ENCODE data around the gene PFKFB2.
A peak's percentile ranks its signal among the peaks of the same experiment; 100 is the strongest.

Gene PFKFB2

DNA sequence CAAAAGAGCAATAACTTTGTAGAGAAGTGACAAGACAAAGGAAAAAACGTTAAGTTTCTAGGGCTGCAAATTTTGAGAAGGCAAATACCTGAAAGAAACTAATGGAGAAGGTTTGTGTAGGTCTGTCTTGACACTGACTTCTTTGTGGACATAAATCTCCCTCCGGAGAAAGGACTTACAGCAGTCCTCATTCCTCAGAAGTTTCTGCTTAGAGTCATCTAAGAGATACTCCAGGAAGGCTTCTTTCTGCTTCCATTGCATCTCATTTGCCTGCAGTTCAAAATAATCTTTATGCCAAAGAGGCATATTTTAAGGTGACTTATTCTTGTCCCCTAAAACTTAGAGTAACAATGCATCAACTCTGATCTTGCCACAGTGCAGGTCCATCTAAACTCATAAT is 31.2 kb downstream of the PFKFB2 start:
- ATAC-seq (replicated peaks) (no peak), DNase-seq (no peak)
- Mint-ChIP-seq H3K27ac (no peak overlapping the region), H3K9me3 (no peaks in the 10 kb centered on the region), H3K27me3 (peaks cover 37 to 51% of the 10 kb centered on the region in 2 donors), H3K4me3 (no peak overlapping the region), H3K36me3 (ENCODE audit: insufficient read depth) (no peaks in the 10 kb centered on the region), H3K4me1 (ENCODE audit: low read depth in 2 of 2) (no peaks in the 10 kb centered on the region)

DNA sequence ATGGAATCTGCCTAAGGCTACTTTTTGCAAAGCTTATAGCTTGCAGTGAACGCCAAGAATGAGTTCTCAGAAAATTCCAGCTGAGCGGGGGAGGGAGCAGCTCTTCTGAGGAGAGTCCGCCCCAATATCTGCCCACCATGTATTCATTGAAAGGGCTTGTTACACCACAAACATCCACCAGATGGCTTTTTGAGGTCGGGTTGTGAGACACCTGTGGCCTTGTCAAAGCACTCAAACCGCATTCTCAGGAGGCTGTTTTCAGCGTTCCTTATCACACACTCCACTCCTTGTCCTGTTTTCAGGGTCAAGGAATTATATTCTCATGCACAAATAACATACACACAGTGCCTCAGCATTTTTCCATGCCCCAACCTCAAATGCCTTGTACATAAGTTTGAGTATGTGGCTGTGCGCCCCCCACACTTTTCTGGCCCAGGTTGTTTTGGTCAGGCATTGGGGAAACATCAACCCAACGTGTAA is 31.7 kb downstream of the PFKFB2 start:
- peak; percentile 79 for ATAC-seq (replicated peaks)
- Mint-ChIP-seq H3K36me3 (ENCODE audit: insufficient read depth) (no peaks in the 10 kb centered on the region), H3K4me1 (ENCODE audit: low read depth in 2 of 2) (no peaks in the 10 kb centered on the region), H3K9me3 (no peaks in the 10 kb centered on the region), H3K4me3 (no peak overlapping the region), H3K27me3 (peaks cover 42 to 56% of the 10 kb centered on the region in 2 donors), H3K27ac (no peak overlapping the region)
- peak; percentile 46 to 51 (median 50) for DNase-seq

DNA sequence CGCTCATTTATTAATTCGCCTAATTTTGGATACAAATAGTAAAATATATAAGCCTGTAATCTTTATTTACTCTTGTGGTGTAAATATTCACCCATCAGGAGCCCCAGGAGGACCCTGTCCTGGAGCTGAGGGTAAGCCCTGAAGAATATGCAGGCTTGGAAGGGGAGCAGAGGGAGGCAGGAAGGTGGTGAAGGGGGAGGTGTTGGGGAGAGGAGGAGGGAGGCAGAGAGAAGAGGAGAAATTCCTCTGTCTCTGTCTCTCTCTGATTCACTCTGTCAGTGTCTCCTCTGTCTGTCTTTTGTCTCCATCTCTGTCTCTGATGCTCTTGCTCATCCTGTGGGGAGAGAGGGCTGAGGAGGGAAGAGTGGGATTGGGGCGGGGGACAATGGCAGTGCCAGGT is 32.8 kb downstream of the PFKFB2 start:
- H3K27ac Mint-ChIP-seq = no peak overlapping the region
- no peaks in the 10 kb centered on the region for H3K36me3 Mint-ChIP-seq (ENCODE audit: insufficient read depth)
- no peaks in the 10 kb centered on the region for H3K4me1 Mint-ChIP-seq (ENCODE audit: low read depth in 2 of 2)
- DNase-seq (no peak), ATAC-seq (replicated peaks) (no peak)
- H3K27me3 Mint-ChIP-seq = peaks cover 45 to 58% of the 10 kb centered on the region in 2 donors
- no peak overlapping the region for H3K4me3 Mint-ChIP-seq
- no peaks in the 10 kb centered on the region for H3K9me3 Mint-ChIP-seq

DNA sequence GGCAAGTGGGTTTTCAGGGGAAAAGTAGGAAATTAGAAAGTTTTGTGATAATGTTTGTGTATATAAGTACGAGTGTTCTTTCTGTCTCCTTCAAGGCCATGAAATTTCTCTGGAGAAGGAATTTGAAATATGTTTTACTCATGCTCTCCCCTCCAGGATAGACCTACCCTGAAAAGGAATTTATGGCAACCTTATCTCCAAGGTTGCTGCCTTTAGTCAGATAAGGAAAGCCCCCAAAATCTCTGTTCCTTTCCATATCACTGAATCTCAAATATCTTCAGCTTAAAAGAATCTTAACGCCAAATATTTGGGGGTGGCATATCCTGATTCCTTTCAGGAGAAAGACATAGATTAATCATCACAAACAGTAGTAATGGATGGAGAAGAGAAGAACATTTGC is 35.1 kb downstream of the PFKFB2 start:
- Mint-ChIP-seq H3K27ac (no peak overlapping the region), H3K27me3 (peaks cover 33 to 54% of the 10 kb centered on the region in 2 donors), H3K36me3 (ENCODE audit: insufficient read depth) (no peaks in the 10 kb centered on the region), H3K9me3 (no peaks in the 10 kb centered on the region), H3K4me3 (no peak overlapping the region), H3K4me1 (ENCODE audit: low read depth in 2 of 2) (no peaks in the 10 kb centered on the region)
- no peak for DNase-seq
- no peak for ATAC-seq (replicated peaks)

DNA sequence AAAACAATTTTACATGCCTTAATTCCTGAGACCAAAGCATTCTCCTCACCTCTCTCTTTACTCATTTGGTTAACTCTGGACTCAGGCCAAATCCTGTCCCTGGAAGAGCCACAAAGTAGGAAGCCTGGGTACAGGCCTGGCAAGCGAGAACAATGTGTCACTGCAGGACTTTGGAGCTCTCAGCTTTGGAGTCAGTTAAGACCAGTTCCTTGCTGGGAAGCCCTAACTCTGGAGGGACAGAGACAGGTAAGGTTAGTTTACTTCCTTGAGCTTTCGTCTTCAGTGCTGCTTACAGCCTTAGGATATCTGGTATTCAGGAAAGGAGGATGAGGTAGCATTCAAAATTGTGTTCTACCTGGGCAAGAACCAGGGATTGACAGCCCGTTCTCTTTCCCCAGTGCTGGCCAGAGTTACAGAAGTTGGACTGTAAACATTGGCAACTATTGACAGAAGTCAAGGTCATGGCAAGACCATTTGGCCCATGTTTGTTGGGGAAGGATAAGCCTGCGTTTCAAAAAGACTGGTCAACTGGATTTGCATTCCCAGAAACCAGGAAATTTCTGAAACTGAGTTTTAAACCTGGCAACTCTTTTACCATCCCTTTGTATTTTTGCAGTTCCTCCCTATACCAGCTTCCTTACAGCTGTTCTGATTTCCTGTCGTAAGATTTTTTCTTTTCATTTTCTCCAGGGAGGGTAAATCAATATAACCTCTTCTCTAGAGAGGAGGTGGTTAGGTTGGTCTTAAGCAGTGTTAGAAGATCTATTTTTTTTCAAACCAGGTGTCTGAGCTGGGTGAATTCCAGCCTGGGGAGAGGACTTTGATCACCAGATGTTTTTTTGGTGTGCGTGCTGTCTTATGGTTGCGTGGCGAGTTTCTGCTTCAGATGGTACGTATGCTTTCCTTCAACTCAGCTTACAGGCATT is 35.9 kb downstream of the PFKFB2 start, which contains the start of gene C4BPB:
C4BPB (plus strand) TSS at position 160 of the 926 bp plus-strand sequence; CDS start at position 832, 672 bp downstream.
- no peak within 1 kb of the TSS for H3K27ac Mint-ChIP-seq
- H3K4me3 Mint-ChIP-seq = no peak within 1 kb of the TSS
- H3K9me3 Mint-ChIP-seq = no peaks in the 10 kb centered on the region

DNA sequence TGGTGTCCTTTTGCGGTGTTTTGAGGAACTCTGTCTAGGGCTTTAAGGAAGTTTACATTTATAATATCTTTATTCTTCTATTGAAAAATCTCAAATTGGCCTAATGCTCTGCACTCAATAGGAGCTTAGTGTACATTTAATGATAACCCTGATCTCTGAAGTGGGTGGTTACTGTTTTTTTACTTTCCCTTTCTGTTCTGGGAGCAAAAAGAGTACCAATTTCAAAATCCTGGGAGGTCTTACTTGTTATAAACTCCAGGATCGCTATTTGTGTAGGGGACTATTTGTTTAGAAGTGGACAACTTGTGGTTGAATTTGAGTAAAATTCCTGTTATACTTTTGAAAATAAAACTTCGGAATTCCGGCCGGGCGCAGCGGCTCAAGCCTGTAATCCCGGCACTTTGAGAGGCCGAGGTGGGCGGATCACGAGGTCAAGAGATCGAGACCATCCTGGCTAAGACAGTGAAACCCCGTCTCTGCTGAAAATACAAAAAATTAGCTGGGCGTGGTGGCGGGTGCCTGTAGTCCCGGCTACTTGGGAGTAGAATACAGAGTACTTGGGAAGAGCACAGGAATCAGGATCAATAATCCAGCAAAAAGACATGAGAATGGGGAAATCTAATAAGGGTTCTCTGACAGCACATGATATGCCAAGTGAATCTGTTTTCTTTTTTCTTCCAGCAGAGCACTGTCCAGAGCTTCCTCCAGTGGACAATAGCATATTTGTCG is 36.7 kb downstream of the PFKFB2 start:
- no peaks in the 10 kb centered on the region for H3K36me3 Mint-ChIP-seq (ENCODE audit: insufficient read depth)
- peaks cover 26 to 38% of the 10 kb centered on the region in 2 donors for H3K27me3 Mint-ChIP-seq
- no peaks in the 10 kb centered on the region for H3K9me3 Mint-ChIP-seq
- no peak overlapping the region for H3K27ac Mint-ChIP-seq
- ATAC-seq (replicated peaks) (no peak), DNase-seq (no peak)
- no peaks in the 10 kb centered on the region for H3K4me1 Mint-ChIP-seq (ENCODE audit: low read depth in 2 of 2)
- no peak overlapping the region for H3K4me3 Mint-ChIP-seq

More for the DNA sequence above, 35.9 kb downstream of the PFKFB2 start, which contains the start of gene C4BPB:
- DNase-seq (no peak), ATAC-seq (replicated peaks) (no peak)
- H3K27me3 Mint-ChIP-seq = peaks cover 26 to 46% of the 10 kb centered on the region in 2 donors
- H3K4me1 Mint-ChIP-seq (ENCODE audit: low read depth in 2 of 2) = no peaks in the 10 kb centered on the region
- H3K36me3 Mint-ChIP-seq (ENCODE audit: insufficient read depth) = no peaks in the 10 kb centered on the region

DNA sequence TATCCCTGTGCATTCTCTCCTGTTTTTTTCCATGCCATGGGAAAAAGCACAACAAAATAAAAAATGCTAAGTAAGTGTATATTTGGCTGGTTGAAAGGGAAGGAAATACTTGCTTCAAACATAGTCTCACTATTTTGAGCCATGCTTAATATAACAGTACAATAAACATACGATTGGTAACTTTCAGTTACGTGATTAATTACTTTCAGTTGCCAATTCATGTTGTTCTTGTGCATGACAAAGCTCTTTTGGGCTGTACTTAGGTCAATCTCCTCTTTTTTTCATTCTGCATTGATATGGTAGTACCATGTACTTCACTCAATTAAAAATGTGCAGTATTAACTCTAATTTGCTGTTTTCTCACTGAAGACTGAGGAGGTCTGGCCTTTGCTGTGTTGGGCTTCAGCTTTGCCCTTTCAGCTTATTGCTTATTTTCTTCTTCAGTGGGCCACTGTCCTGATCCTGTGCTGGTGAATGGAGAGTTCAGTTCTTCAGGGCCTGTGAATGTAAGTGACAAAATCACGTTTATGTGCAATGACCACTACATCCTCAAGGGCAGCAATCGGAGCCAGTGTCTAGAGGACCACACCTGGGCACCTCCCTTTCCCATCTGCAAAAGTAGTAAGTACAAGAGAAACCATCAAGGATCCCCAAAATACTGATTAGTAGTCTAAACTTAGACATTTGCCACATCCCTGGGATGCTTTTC is 38.3 kb downstream of the PFKFB2 start:
- Mint-ChIP-seq H3K4me1 (ENCODE audit: low read depth in 2 of 2) (no peaks in the 10 kb centered on the region), H3K9me3 (no peaks in the 10 kb centered on the region), H3K36me3 (ENCODE audit: insufficient read depth) (no peaks in the 10 kb centered on the region), H3K4me3 (no peak overlapping the region), H3K27me3 (peaks cover 37 to 39% of the 10 kb centered on the region in 2 donors), H3K27ac (no peak overlapping the region)
- ATAC-seq (replicated peaks) (no peak), DNase-seq (no peak)

DNA sequence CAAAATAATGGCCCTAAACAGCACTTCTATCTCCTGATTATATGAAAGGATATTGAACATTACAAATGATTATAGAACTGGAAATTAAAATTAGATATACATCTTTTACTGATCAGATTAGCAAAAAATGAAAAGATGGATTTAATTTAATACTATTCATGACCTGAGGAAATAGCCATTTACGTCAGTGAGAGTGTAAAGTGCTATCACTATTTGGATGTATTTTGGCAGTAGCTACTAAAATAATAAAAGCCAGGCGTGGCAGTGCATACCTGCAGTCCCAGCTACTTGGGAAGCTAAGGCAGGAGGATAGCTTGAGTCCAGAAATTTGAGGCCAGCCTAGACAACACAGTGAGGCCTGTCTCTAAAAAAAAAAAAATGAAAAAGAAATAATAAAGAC is 40.9 kb downstream of the PFKFB2 start:
- Mint-ChIP-seq H3K4me3 (no peak overlapping the region), H3K9me3 (no peaks in the 10 kb centered on the region), H3K27me3 (peaks cover 36% of the 10 kb centered on the region in 2 donors), H3K36me3 (ENCODE audit: insufficient read depth) (no peaks in the 10 kb centered on the region), H3K4me1 (ENCODE audit: low read depth in 2 of 2) (no peaks in the 10 kb centered on the region), H3K27ac (no peak overlapping the region)
- DNase-seq (no peak), ATAC-seq (replicated peaks) (no peak)

DNA sequence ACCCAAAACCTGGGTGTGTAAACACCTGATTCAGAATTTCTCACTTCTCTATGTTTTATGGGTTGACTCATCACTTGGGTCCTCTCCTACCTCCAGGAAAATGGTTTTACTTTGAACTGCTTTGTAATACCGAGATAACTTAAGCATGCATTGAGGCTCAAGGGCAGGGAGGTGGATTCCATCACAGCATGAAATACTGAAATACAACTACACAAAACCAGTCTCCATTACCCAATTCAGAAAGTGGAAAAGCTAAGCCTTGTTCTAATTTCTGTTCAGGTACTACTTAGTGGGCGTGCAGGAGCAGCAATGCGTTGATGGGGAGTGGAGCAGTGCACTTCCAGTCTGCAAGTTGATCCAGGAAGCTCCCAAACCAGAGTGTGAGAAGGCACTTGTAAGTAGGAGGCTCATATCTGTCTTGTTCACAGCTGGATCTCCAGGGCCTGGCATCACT is 44.8 kb downstream of the PFKFB2 start:
- no peak for DNase-seq
- Mint-ChIP-seq H3K27ac (no peak overlapping the region), H3K9me3 (no peaks in the 10 kb centered on the region), H3K36me3 (ENCODE audit: insufficient read depth) (no peaks in the 10 kb centered on the region), H3K27me3 (peaks cover 33 to 37% of the 10 kb centered on the region in 2 donors), H3K4me3 (no peak overlapping the region), H3K4me1 (ENCODE audit: low read depth in 2 of 2) (no peaks in the 10 kb centered on the region)
- ATAC-seq (replicated peaks) = no peak

DNA sequence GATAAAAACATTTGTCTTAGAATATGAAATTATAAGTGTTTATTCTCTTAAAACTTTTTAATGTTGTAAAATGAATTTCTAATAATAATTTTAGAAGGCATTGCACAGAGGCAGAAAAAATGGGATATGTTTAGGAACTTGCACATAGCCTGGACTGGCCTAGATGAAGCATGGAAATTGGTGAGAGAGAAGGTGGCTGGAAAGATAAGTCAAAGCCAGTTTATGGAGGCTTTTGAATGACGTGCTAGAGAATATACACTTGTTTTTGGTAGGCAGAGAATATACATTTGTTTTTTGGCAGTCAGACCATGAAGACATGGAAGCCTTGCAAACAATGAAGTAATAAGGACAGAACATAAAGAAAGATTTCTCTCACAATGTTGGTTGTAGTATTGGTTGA is 48.6 kb downstream of the PFKFB2 start:
- Mint-ChIP-seq H3K27me3 (peaks cover 23 to 29% of the 10 kb centered on the region in 2 donors), H3K4me1 (ENCODE audit: low read depth in 2 of 2) (no peaks in the 10 kb centered on the region), H3K4me3 (no peak overlapping the region), H3K36me3 (ENCODE audit: insufficient read depth) (no peaks in the 10 kb centered on the region), H3K9me3 (no peaks in the 10 kb centered on the region), H3K27ac (no peak overlapping the region)
- ATAC-seq (replicated peaks) (no peak), DNase-seq (no peak)

DNA sequence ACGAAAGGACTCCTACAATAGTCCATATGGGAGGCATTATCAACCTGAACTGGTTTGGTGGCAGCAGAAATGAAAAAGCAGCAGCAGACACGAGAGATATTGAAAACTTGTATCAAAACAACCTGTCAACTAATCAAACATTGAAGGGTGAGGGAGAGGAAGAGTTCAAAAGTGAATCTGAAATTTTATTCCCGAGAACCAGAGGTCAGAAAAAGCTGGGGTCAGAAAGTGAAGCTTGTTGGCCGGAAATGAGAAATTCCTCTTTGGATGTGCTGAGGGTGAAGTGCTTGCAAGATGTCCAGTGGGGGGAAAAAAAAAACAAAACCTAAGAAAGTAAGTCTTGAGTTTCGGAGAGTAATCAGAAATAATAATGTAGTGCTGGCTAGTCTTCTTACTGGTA is 49.1 kb downstream of the PFKFB2 start:
- no peak for ATAC-seq (replicated peaks)
- no peak for DNase-seq
- Mint-ChIP-seq H3K27ac (no peak overlapping the region), H3K9me3 (no peaks in the 10 kb centered on the region), H3K36me3 (ENCODE audit: insufficient read depth) (no peaks in the 10 kb centered on the region), H3K27me3 (peaks cover 26 to 27% of the 10 kb centered on the region in 2 donors), H3K4me3 (no peak overlapping the region), H3K4me1 (ENCODE audit: low read depth in 2 of 2) (no peaks in the 10 kb centered on the region)

DNA sequence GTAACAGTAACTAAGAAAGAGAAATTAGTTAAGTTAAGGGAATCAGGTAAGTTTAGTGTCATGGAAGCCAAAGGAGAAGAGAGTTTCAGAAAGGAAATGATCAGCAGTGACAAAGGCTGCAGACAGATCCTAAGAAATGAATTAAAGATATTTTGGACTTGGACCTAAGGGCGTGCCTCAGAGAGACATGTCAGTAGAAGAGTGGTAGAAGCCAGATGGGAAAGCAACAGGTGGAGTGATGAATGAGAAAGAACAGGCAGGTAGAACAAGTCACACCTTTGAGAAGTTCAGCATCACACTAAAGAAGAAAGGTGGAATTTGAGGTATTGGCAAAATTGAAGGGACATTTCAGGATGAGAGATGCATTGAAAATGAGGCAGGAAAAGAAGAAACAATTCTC is 49.6 kb downstream of the PFKFB2 start:
- Mint-ChIP-seq H3K4me3 (no peak overlapping the region), H3K27me3 (peaks cover 30 to 31% of the 10 kb centered on the region in 2 donors), H3K9me3 (no peaks in the 10 kb centered on the region), H3K4me1 (ENCODE audit: low read depth in 2 of 2) (no peaks in the 10 kb centered on the region), H3K27ac (no peak overlapping the region), H3K36me3 (ENCODE audit: insufficient read depth) (no peaks in the 10 kb centered on the region)
- DNase-seq = no peak
- ATAC-seq (replicated peaks) = no peak

DNA sequence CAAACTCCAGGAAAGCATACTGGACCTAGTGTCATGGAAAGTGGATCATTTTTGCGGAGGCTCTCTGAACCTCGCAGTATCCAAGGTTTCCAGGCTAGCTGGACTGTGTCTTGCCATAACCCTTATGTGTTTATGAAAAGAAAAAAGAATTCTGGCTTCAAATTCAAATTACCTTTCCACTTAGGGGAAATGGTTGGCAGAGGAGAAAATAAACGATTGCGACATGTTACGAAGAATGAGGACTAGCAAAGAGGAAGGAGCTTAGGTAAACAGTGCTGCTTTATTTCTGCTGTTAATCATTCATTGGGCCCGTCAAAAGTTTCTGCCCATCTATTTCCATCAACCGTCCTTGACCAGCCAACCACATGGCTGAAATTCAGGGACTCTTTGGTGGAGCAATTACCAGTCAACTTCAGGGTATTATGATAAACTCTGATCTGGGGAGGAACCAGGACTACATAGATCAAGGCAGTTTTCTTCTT is 50.9 kb downstream of the PFKFB2 start, which contains the start of gene C4BPA:
C4BPA (plus strand) TSS at position 342 of the 482 bp plus-strand sequence. CDS start 8,793 bp downstream, outside the sequence.
- ATAC-seq (replicated peaks) = no peak
- Mint-ChIP-seq H3K4me1 (ENCODE audit: low read depth in 2 of 2) (no peaks in the 10 kb centered on the region), H3K4me3 (no peak within 1 kb of the TSS), H3K9me3 (no peaks in the 10 kb centered on the region), H3K27ac (no peak within 1 kb of the TSS), H3K36me3 (ENCODE audit: insufficient read depth) (no peaks in the 10 kb centered on the region), H3K27me3 (peaks cover 40 to 44% of the 10 kb centered on the region in 2 donors)
- DNase-seq = no peak
